Heart right ventricle (tissue), 16 donors: ENCODE data around the gene ITGAE. TPM values are rescaled to one million over a fixed set of nuclear protein-coding genes. Genes with fewer than 3 reads are reported as not detected.
A peak's percentile ranks its signal among the peaks of the same experiment; 100 is the strongest.

Experiments
- ATAC-seq, 8 donors: fragments of 200-7000 bp; cut with Tn5 transposase; one replicate each; pipeline ENCODE4 v1.9.1; 2020; ENCODE audit warnings: mild to moderate bottlenecking in 8 of 8, moderate library complexity in 8 of 8, moderate number of reproducible peaks in 1 of 8
- DNase-seq, 2 donors: peaks; one replicate each; pipeline ENCODE4 v3.0.0-alpha.2; 2020
- H3K27ac ChIP-seq, 10 donors: fragments of 200-600 bp; sonication (generic) in 2 of 10; one replicate each; pipeline versions ENCODE4 v1.5.0 to v1.8.0; 2020 to 2022; ENCODE audit warnings: mild to moderate bottlenecking in 3 of 10
- H3K27me3 ChIP-seq, 7 donors: fragments of 200-600 bp; one replicate each; pipeline ENCODE4 v1.8.0; 2021 to 2022; ENCODE audit warnings: mild to moderate bottlenecking in 2 of 7
- H3K36me3 ChIP-seq, 9 donors: fragments of 200-600 bp; sonication (generic) in 1 of 9; one replicate each; pipeline versions ENCODE4 v1.5.0 to v1.8.0; 2020 to 2022; ENCODE audit warnings: mild to moderate bottlenecking in 2 of 9
- H3K4me1 ChIP-seq, 9 donors: fragments of 200-600 bp; sonication (generic) in 1 of 9; one replicate each; pipeline versions ENCODE4 v1.5.0 to v1.8.0; 2020 to 2022; ENCODE audit warnings: mild to moderate bottlenecking in 4 of 9
- H3K4me3 ChIP-seq, 10 donors: fragments of 200-600 bp; sonication (generic) in 2 of 10; one replicate each; pipeline versions ENCODE4 v1.5.0 to v1.8.0; 2020 to 2022; ENCODE audit warnings: mild to moderate bottlenecking in 7 of 10, moderate library complexity in 2 of 10
- H3K9me3 ChIP-seq, 11 donors: fragments of 200-600 bp in 10 of 11; sonication (generic) in 2 of 11; one replicate each; pipeline versions ENCODE4 v1.5.0 to v1.8.0; 2013 to 2022; ENCODE audit warnings: mild to moderate bottlenecking in 2 of 11, control low read depth in 1 of 11, moderate library complexity in 1 of 11
- CTCF ChIP-seq, 9 donors: fragments of 200-600 bp; sonication (generic) in 2 of 9; IDR thresholded peaks; one replicate each; pipeline versions ENCODE4 v1.5.0 to v1.8.0; 2021 to 2022; ENCODE audit warnings: antibody characterized with exemption in 9 of 9, mild to moderate bottlenecking in 5 of 9, moderate library complexity in 1 of 9
- WGBS, 2 donors: extraction: QIAGEN DNeasy Blood & Tissue Kit; methylation state at CpG; one replicate each; pipeline ENCODE4 v1.1.7; 2013; ENCODE audit warnings: inconsistent platforms in 1 of 2; 5-methylcytosine and 5-hydroxymethylcytosine counted together
- intact Hi-C, 10 donors: fragments of 100-400 bp; cut with DNase I; formaldehyde crosslinking; loops; one replicate each; pipeline versions ENCODE4 v1.11.1 to v1.14.2; 2022
- polyA plus RNA-seq, 2 donors: library from polyadenylated mRNA; stranded (reverse); fragments of 200-250 nt; gene quantifications; one replicate each; pipeline ENCODE4 v1.2.3, GENCODE V29; 2013
- total RNA-seq, 10 donors: library from RNA; stranded (reverse); fragmentation: NEBNext Ultra II Directional in 3 of 10; extraction: Animal tissue kit (Norgen Biotek cat#: 25700) in 3 of 10; gene quantifications; one replicate each; pipeline versions ENCODE4 v1.2.1 to v1.2.4, GENCODE V29; 2021 to 2023
- donor health status: Arrhythmogenic right ventricular cardiomyopathy.
- donor health status: ischemic (EF 13 %, LVEDD 7.1; RV severe dilation, severe dysfunction).
- donor health status: healthy with polysubstance abuse.
- donor health status: DM: no; HTN: yes; CAD: no.
- donor health status: DM: no; HTN: no; CAD: no.
- donor health status: ischemic (EF 25% LVEDD 6.9; RV normal size, moderate dysfunction).
- donor health status: ischemic (EF 25% LVEDD 5.7; RV mildly dilated, moderate dysfunction).
- donor health status: healthy.
- donor health status: DM: yes; HTN: yes; CAD: no.
- donor health status: Ischemic cardiomyopathy.
- donor health status: ischemic (EF 35%, LVEDD 5.7; RV mildly dilated, moderate dysfunction).
- donor health status: nonischemic (EF 11% LVEDD 7.7; RV severe dilation, severe dysfunction).
- donor health status: DM: yes; HTN: yes; CAD: no.
- donor health status: PGD.
- donor health status: ischemic (EF 29% LVEDD 5.4; RV normal size, mild dysfunction).
- donor health status: nonischemic (EF 23%, LVEDD 6.1; RV moderate dilation, normal function).

Gene ITGAE
- total and polyA plus RNA-seq, 12 donors = 14.0 to 35.4 (median 16.8) TPM

- no peak for DNase-seq
- intact Hi-C loops = no loop called here
- Histone ChIP-seq H3K9me3 (no peaks in the 10 kb centered on the region), H3K27me3 (no peaks in the 10 kb centered on the region), H3K4me1 (peaks cover 6 to 34% (median 23%) of the 10 kb centered on the region in 9 donors), H3K27ac (no peak overlapping the region), H3K4me3 (no peak overlapping the region), H3K36me3 (peaks cover 0 to 56% (median 30%) of the 10 kb centered on the region in 9 donors)
- no peak for ATAC-seq
- WGBS, 2 donors = 34 to 38% methylated on average over 3 of the region's 3 CpGs
- TF ChIP-seq CTCF (IDR thresholded peaks at IDR 0.05) = peak in 7 of 9 donors; percentile 36 to 60 (median 51)
Measured at GRCh38 chr17:3843935-3844516, 43.0 kb upstream of the ITGAE start.

GRCh38 chr17:3838206-3838605 is 37.2 kb upstream of the ITGAE start:
- ATAC-seq (no peak), DNase-seq (no peak)
- no peak overlapping the region for H3K4me3 ChIP-seq
- peaks cover 0 to 99% (median 43%) of the 10 kb centered on the region in 9 donors for H3K36me3 ChIP-seq
- no peaks in the 10 kb centered on the region for H3K27me3 ChIP-seq
- intact Hi-C loops = no loop called here
- H3K4me1 ChIP-seq = peaks cover 0 to 43% (median 28%) of the 10 kb centered on the region in 9 donors
- TF ChIP-seq CTCF (IDR thresholded peaks at IDR 0.05) = no peak
- WGBS, 2 donors = 74 to 80% methylated on average over 12 of the region's 12 CpGs
- no peaks in the 10 kb centered on the region for H3K9me3 ChIP-seq
- no peak overlapping the region for H3K27ac ChIP-seq

GRCh38 chr17:3836551-3836950 is 35.6 kb upstream of the ITGAE start:
- peak overlapping the region in 3 of 10 donors; percentile 68 to 82 (median 79) for H3K27ac ChIP-seq
- no peak for ATAC-seq
- H3K36me3 ChIP-seq = peaks cover 0 to 90% (median 33%) of the 10 kb centered on the region in 9 donors
- no peaks in the 10 kb centered on the region for H3K27me3 ChIP-seq
- WGBS, 2 donors = 94 to 97% methylated on average over 9 to 10 of the region's 10 CpGs
- H3K4me1 ChIP-seq = peaks cover 0 to 43% (median 24%) of the 10 kb centered on the region in 9 donors
- H3K4me3 ChIP-seq = no peak overlapping the region
- TF ChIP-seq CTCF (IDR thresholded peaks at IDR 0.05) = no peak
- H3K9me3 ChIP-seq = no peaks in the 10 kb centered on the region
- intact Hi-C loops = no loop called here
- DNase-seq = no peak

GRCh38 chr17:3835410-3836229 is 34.6 kb upstream of the ITGAE start:
- 57 to 65% methylated on average over 14 of the region's 14 CpGs for WGBS, 2 donors
- Histone ChIP-seq H3K4me3 (no peak overlapping the region), H3K4me1 (peaks cover 0 to 38% (median 24%) of the 10 kb centered on the region in 9 donors), H3K27ac (peak overlapping the region in 9 of 10 donors; percentile 44 to 82 (median 68)), H3K36me3 (peaks cover 0 to 85% (median 25%) of the 10 kb centered on the region in 9 donors), H3K27me3 (no peaks in the 10 kb centered on the region), H3K9me3 (no peaks in the 10 kb centered on the region)
- ATAC-seq (peak; percentile 69 to 94 (median 86)), DNase-seq (peak in 1 of 2 donors; percentile 56)
- TF ChIP-seq CTCF (IDR thresholded peaks at IDR 0.05) = no peak
- intact Hi-C loops = no loop called here
